H1 (cell line): ENCODE results near the gene ECEL1. TPM values are rescaled to one million over a fixed set of nuclear protein-coding genes. Genes with fewer than 3 reads are reported as not detected.

Source experiments
- CTCF ChIA-PET: fragments of 300-600 bp; sonication (Branson Sonifier 250); formaldehyde crosslinking; loops from one replicate; lab custom pipeline; 2021; ENCODE audit not compliant: partially characterized antibody; lab: Charles Lee
- POLR2A ChIA-PET: fragments of 300-600 bp; sonication (Branson Sonifier 250); formaldehyde crosslinking; loops from one replicate; lab custom pipeline; 2021; ENCODE audit warnings: inconsistent platforms; ENCODE audit not compliant: partially characterized antibody; lab: Charles Lee
- DNase-seq, 2 experiments: peaks; one replicate each; pipeline versions ENCODE4 v3.0.0 to v3.0.0-alpha.2; 2010 to 2022; ENCODE audit warnings: low spot score in 2 of 2, low read depth in 1 of 2, mixed read lengths in 1 of 2
- FAIRE-seq: peaks from 2 replicates; lab custom pipeline; 2011; peaks lifted over from hg19 to GRCh38; lab: Jason Lieb, UNC
- H2AFZ ChIP-seq: 2 replicates; pipeline ENCODE4 v1.8.1; 2012; ENCODE audit warnings: low read length, inconsistent platforms
- H2AK5ac ChIP-seq: 2 replicates; pipeline ENCODE4 v1.6.1; 2013; ENCODE audit warnings: low read depth, low read length
- H2BK120ac ChIP-seq: replicated peaks from 2 replicates; pipeline ENCODE3; 2013; ENCODE audit warnings: low read depth, low read length, inconsistent platforms
- H2BK12ac ChIP-seq: 2 replicates; pipeline ENCODE4 v1.6.1; 2013; ENCODE audit warnings: low read depth, low read length
- H2BK15ac ChIP-seq: 2 replicates; pipeline ENCODE4 v1.6.1; 2013; ENCODE audit warnings: low read length
- H2BK20ac ChIP-seq: 2 replicates; pipeline ENCODE4 v1.6.1; 2013; ENCODE audit warnings: low read length
- H2BK5ac ChIP-seq: 2 replicates; pipeline ENCODE4 v1.6.1; 2013; ENCODE audit warnings: low read depth, low read length
- H3K14ac ChIP-seq: 2 replicates; pipeline ENCODE4 v1.6.1; 2013; ENCODE audit warnings: inconsistent platforms; ENCODE audit not compliant: insufficient read length
- H3K18ac ChIP-seq: 2 replicates; pipeline ENCODE4 v1.6.1; 2013; ENCODE audit warnings: low read length; ENCODE audit errors: extremely low read depth
- H3K23ac ChIP-seq: 2 replicates; pipeline ENCODE4 v1.6.1; 2013; ENCODE audit warnings: inconsistent platforms; ENCODE audit not compliant: insufficient read length
- H3K23me2 ChIP-seq: 2 replicates; pipeline ENCODE4 v1.6.1; 2013; ENCODE audit warnings: low read depth, low read length
- H3K27ac ChIP-seq: 2 replicates; pipeline ENCODE4 v1.6.1; 2011; ENCODE audit warnings: low read depth, low read length, inconsistent platforms
- H3K27me3 ChIP-seq, 4 experiments: replicated peaks in 1 of 4; 1 replicate in 1 of 4; 2 replicates in 3 of 4; pipeline versions ENCODE4 v1.6.1 to v1.8.1; 2011 to 2013; ENCODE audit warnings: low read length in 3 of 4, mild to moderate bottlenecking in 3 of 4, inconsistent platforms in 2 of 4, mixed read lengths in 2 of 4, moderate library complexity in 1 of 4; ENCODE audit not compliant: control insufficient read depth in 3 of 4, insufficient read depth in 3 of 4; ENCODE audit errors: extremely low read depth in 1 of 4
- H3K36me3 ChIP-seq, 4 experiments: 2 replicates each; pipeline versions ENCODE4 v1.6.1 to v1.8.1; 2011 to 2013; ENCODE audit warnings: mild to moderate bottlenecking in 4 of 4, low read length in 3 of 4, moderate library complexity in 2 of 4, control low read depth in 1 of 4, inconsistent platforms in 1 of 4; ENCODE audit not compliant: insufficient read depth in 4 of 4, control insufficient read depth in 2 of 4
- H3K4ac ChIP-seq: replicated peaks from 2 replicates; pipeline ENCODE3; 2013; ENCODE audit warnings: low read length, low read depth, mixed read lengths, inconsistent platforms; ENCODE audit not compliant: insufficient read length
- H3K4me1 ChIP-seq, 4 experiments: replicated peaks in 1 of 4; 1 replicate in 1 of 4; 2 replicates in 3 of 4; pipeline versions ENCODE4 v1.6.1 to v1.8.1; 2011 to 2013; ENCODE audit warnings: low read length in 3 of 4, inconsistent platforms in 2 of 4, mixed read lengths in 1 of 4; ENCODE audit not compliant: insufficient read depth in 4 of 4, control insufficient read depth in 3 of 4
- H3K4me2 ChIP-seq, 2 experiments: 2 replicates each; pipeline versions ENCODE4 v1.6.1 to v1.8.1; 2011 to 2013; ENCODE audit warnings: low read depth in 2 of 2, low read length in 2 of 2, control low read depth in 1 of 2, inconsistent platforms in 1 of 2, mild to moderate bottlenecking in 1 of 2; ENCODE audit not compliant: insufficient read depth in 1 of 2
- H3K4me3 ChIP-seq, 4 experiments: fragments of 200-600, 300-600 bp in 1 of 4; sonication (generic), shearing (Covaris generic), sonication (Bioruptor Twin) in 1 of 4; 2 replicates each; pipeline versions ENCODE4 v1.5.1 to v1.8.1; 2011 to 2016; ENCODE audit warnings: low read length in 4 of 4, low read depth in 3 of 4, control low read depth in 2 of 4, inconsistent platforms in 2 of 4, mild to moderate bottlenecking in 2 of 4, mixed read lengths in 1 of 4, moderate library complexity in 1 of 4; ENCODE audit not compliant: insufficient read depth in 2 of 4; ENCODE audit errors: extremely low read depth in 1 of 4
- H3K56ac ChIP-seq: replicated peaks from 2 replicates; pipeline ENCODE3; 2013; ENCODE audit warnings: low read depth, mild to moderate bottlenecking, mixed read lengths, low read length, inconsistent platforms; ENCODE audit not compliant: insufficient read length
- H3K79me1 ChIP-seq: 2 replicates; pipeline ENCODE4 v1.6.1; 2013; ENCODE audit warnings: low read depth, low read length, control low read depth
- H3K79me2 ChIP-seq, 2 experiments: 2 replicates each; pipeline versions ENCODE4 v1.6.1 to v1.8.1; 2012 to 2013; ENCODE audit warnings: low read length in 2 of 2, mild to moderate bottlenecking in 2 of 2, inconsistent platforms in 1 of 2; ENCODE audit not compliant: insufficient read depth in 2 of 2, control insufficient read depth in 1 of 2
- H3K9ac ChIP-seq, 4 experiments: replicated peaks in 1 of 4; 1 replicate in 1 of 4; 2 replicates in 3 of 4; pipeline versions ENCODE4 v1.6.1 to v1.8.1; 2011 to 2013; ENCODE audit warnings: low read depth in 3 of 4, low read length in 3 of 4, control low read depth in 2 of 4, mild to moderate bottlenecking in 2 of 4, moderate library complexity in 2 of 4, inconsistent platforms in 1 of 4; ENCODE audit errors: extremely low read depth in 1 of 4
- H3K9me3 ChIP-seq, 2 experiments: 2 replicates each; pipeline versions ENCODE4 v1.6.1 to v1.8.1; 2012 to 2013; ENCODE audit warnings: mild to moderate bottlenecking in 2 of 2, moderate library complexity in 2 of 2, control low read depth in 1 of 2, inconsistent platforms in 1 of 2, low read depth in 1 of 2, low read length in 1 of 2, mixed read lengths in 1 of 2; ENCODE audit not compliant: insufficient read depth in 2 of 2
- H4K20me1 ChIP-seq, 2 experiments: replicated peaks in 1 of 2; 2 replicates each; pipeline versions ENCODE3 to v1.8.1; 2011 to 2013; ENCODE audit warnings: inconsistent platforms in 2 of 2, low read length in 2 of 2, mild to moderate bottlenecking in 1 of 2; ENCODE audit not compliant: insufficient read depth in 2 of 2, control insufficient read depth in 1 of 2
- H4K5ac ChIP-seq: 2 replicates; pipeline ENCODE4 v1.6.1; 2013; ENCODE audit warnings: low read length, low read depth, mixed read lengths, inconsistent platforms; ENCODE audit not compliant: insufficient read length
- H4K8ac ChIP-seq: 2 replicates; pipeline ENCODE4 v1.8.0; 2013; ENCODE audit warnings: mild to moderate bottlenecking, moderate library complexity, low read length, inconsistent platforms; ENCODE audit not compliant: insufficient read depth; ENCODE audit errors: extremely low read depth
- H4K91ac ChIP-seq: replicated peaks from 2 replicates; pipeline ENCODE3; 2013; ENCODE audit warnings: low read length, mixed read lengths, inconsistent platforms; ENCODE audit not compliant: insufficient read length
- BRCA1 ChIP-seq: IDR thresholded peaks from 2 replicates; pipeline ENCODE4 v1.6.1; 2012; ENCODE audit warnings: low read depth, low read length, improper control_type of control experiment
- CHD1 ChIP-seq: IDR thresholded peaks from 2 replicates; pipeline ENCODE4 v1.6.1; 2012; ENCODE audit warnings: low read depth, low read length, improper control_type of control experiment
- JUN ChIP-seq: IDR thresholded peaks from 2 replicates; pipeline ENCODE4 v1.6.1; 2011; ENCODE audit warnings: low read depth, mild to moderate bottlenecking, improper control_type of control experiment, low read length
- MAX ChIP-seq: IDR thresholded peaks from 2 replicates; pipeline ENCODE4 v1.6.1; 2012; ENCODE audit warnings: inconsistent platforms
- RBBP5 ChIP-seq: IDR thresholded peaks from 2 replicates; pipeline ENCODE4 v1.7.1; 2012; ENCODE audit warnings: low read depth, mild to moderate bottlenecking, inconsistent platforms, low read length, moderate library complexity, borderline replicate concordance
- SP2 ChIP-seq: IDR thresholded peaks from 2 replicates; pipeline ENCODE4 v1.6.1; 2012; ENCODE audit warnings: mild to moderate bottlenecking, low read length, inconsistent platforms
- WGBS, 2 experiments: shearing (Covaris generic) in 1 of 2; methylation state at CpG; one replicate each; pipeline versions ENCODE4 v1.1.6 to v1.1.7; 2013 to 2015; ENCODE audit warnings: low lambda C conversion rate in 2 of 2, mixed read lengths in 2 of 2, inconsistent platforms in 1 of 2, low coverage in 1 of 2, missing lambda C conversion rate in 1 of 2; ENCODE audit not compliant: insufficient replicate concordance in 2 of 2, insufficient coverage in 1 of 2, insufficient read length in 1 of 2; ENCODE audit errors: extremely low coverage in 1 of 2, missing lambda C conversion rate in 1 of 2; 5-methylcytosine and 5-hydroxymethylcytosine counted together
- polyA plus RNA-seq, 7 experiments: library from polyadenylated mRNA; depleted of rRNA in 3 of 7; stranded (reverse) in 5 of 7; unstranded in 2 of 7; fragments of >200 nt in 5 of 7; fragments of 200-250 nt in 2 of 7; gene quantifications; 1 replicate in 5 of 7; 2 replicates in 1 of 7; 4 replicates in 1 of 7; pipeline versions ENCODE4 v1.2.1 to v1.2.3, GENCODE V29; 2011 to 2013; ENCODE audit warnings: missing spikeins in 2 of 7, mixed read lengths in 2 of 7
- total RNA-seq: library from RNA; stranded (reverse); fragmentation: NEBNext Ultra II Directional; extraction: Animal tissue kit (Norgen Biotek cat#: 25700); gene quantifications from 2 replicates; pipeline ENCODE4 v1.2.1, GENCODE V29; 2021

Gene ECEL1
- total and polyA plus RNA-seq, 2 of the 8 experiments (the other 6 are each of a cell fraction or from before 2014, with no cell fraction given) = 7.7 to 20.2 TPM

- ChIA-PET POLR2A (interaction anchor here (1.9 kb wide), 1 partner anchor 10 kb away, joined by 5 read pairs; no protein-coding TSS in a partner anchor), CTCF (interaction anchor here (1.3 to 10.6 kb wide), 3 partner anchors 12 to 78 kb away, joined by 3 to 176 read pairs (median 21); no protein-coding TSS in a partner anchor)
- DNase-seq (no peak), FAIRE-seq (no peak)
- 78% methylated on average over 7 of the region's 14 CpGs; no CpG with 5 or more reads in 1 of the 2 experiments for WGBS, 2 experiments
- H3K4me1 ChIP-seq = peaks cover 0 to 22% (median 9%) of the 10 kb centered on the region in 4 experiments; a peak in 6 of 7 replicates
- H3K4ac ChIP-seq = no peak overlapping the region
- H2BK15ac ChIP-seq = no peak overlapping the region
- H3K9ac ChIP-seq = no peak overlapping the region
- no peak overlapping the region for H2BK120ac ChIP-seq
- no peak overlapping the region for H4K5ac ChIP-seq
- H3K4me2 ChIP-seq = no peak overlapping the region
- H3K56ac ChIP-seq = no peak overlapping the region
- no peak overlapping the region for H3K4me3 ChIP-seq
- no peak overlapping the region for H3K18ac ChIP-seq
- no peak overlapping the region for H3K27ac ChIP-seq
- H2BK12ac ChIP-seq = no peak overlapping the region
- H4K8ac ChIP-seq = no peak overlapping the region; the same call in 1 of the 2 replicates
- H3K79me1 ChIP-seq = no peaks in the 10 kb centered on the region
- no peak overlapping the region for H2BK5ac ChIP-seq
- H4K91ac ChIP-seq = no peak overlapping the region
- peaks cover 19 to 48% (median 37%) of the 10 kb centered on the region in 4 experiments for H3K27me3 ChIP-seq
- peaks cover 3 to 4% of the 10 kb centered on the region in 2 experiments for H4K20me1 ChIP-seq
- H3K79me2 ChIP-seq = no peaks in the 10 kb centered on the region
- TF ChIP-seq RBBP5 = no peak
- TF ChIP-seq SP2 = no peak
- TF ChIP-seq CHD1 = no peak
- TF ChIP-seq MAX = no peak
- TF ChIP-seq JUN = no peak
- no peak for TF ChIP-seq BRCA1
- no peaks in the 10 kb centered on the region for H3K36me3 ChIP-seq
- H2AK5ac ChIP-seq = no peak overlapping the region
- no peak overlapping the region for H2AFZ ChIP-seq
- no peak overlapping the region for H3K23ac ChIP-seq
- H3K14ac ChIP-seq = no peak overlapping the region
- H3K23me2 ChIP-seq = peaks cover 10% of the 10 kb centered on the region; the same call in 1 of the 2 replicates
- no peak overlapping the region for H2BK20ac ChIP-seq
- no peaks in the 10 kb centered on the region for H3K9me3 ChIP-seq
Measured at GRCh38 chr2:232525199-232525598, 37.6 kb upstream of the ECEL1 start.
